Type B pancreatic cell (in vitro differentiated cells): ENCODE measurements around the gene IFNA13. TPM values are rescaled to one million over a fixed set of nuclear protein-coding genes. Genes with fewer than 3 reads are reported as not detected.
"Not testable (repeated sequence)": the region's sequence is repeated elsewhere in the genome, so short reads cannot be mapped to it uniquely, and the experiment has no call there.

Experiments
- DNase-seq: peaks from one replicate; pipeline ENCODE4 v3.0.0; 2021; ENCODE audit warnings: mixed read lengths; ENCODE audit not compliant: unreplicated experiment; ENCODE audit errors: extremely low spot score
- H3K27ac Mint-ChIP-seq: 2 replicates; pipeline ENCODE4 v1.8.0; 2021; ENCODE audit warnings: mild to moderate bottlenecking, mixed read lengths
- H3K27me3 Mint-ChIP-seq: 2 replicates; pipeline ENCODE4 v1.8.0; 2021; ENCODE audit warnings: mixed read lengths
- H3K36me3 Mint-ChIP-seq: 2 replicates; pipeline ENCODE4 v1.8.0; 2021; ENCODE audit warnings: mixed read lengths
- H3K4me1 Mint-ChIP-seq: one replicate; pipeline ENCODE4 v1.8.0; 2021; ENCODE audit warnings: mixed read lengths; ENCODE audit not compliant: unreplicated experiment
- H3K4me3 Mint-ChIP-seq: 2 replicates; pipeline ENCODE4 v1.8.0; 2021; ENCODE audit warnings: mild to moderate bottlenecking, mixed read lengths
- H3K9me3 Mint-ChIP-seq: 2 replicates; pipeline ENCODE4 v1.8.0; 2021; ENCODE audit warnings: mixed read lengths
- total RNA-seq: library from RNA; stranded (reverse); gene quantifications from 2 replicates; pipeline ENCODE4 v1.2.1, GENCODE V29; 2021; ENCODE audit warnings: low replicate concordance
- TF ChIP-seq, protein P1 (sequence below): fragments of 200-600 bp; sonication (generic); conservative IDR thresholded peaks from 2 replicates; pipeline ENCODE4 v1.5.0; 2021; ENCODE audit warnings: antibody characterized with exemption, mild to moderate bottlenecking

Gene IFNA13
- total RNA-seq, 1 donor from 2014 or later = not detected

GRCh38 chr9:21381448-21382339, 13.8 kb upstream of the IFNA13 start:
- Mint-ChIP-seq H3K27me3 (no peaks in the 10 kb centered on the region), H3K27ac (no peak overlapping the region), H3K4me1 (no peaks in the 10 kb centered on the region), H3K4me3 (peak overlapping the region; percentile 15), H3K36me3 (no peaks in the 10 kb centered on the region), H3K9me3 (no peaks in the 10 kb centered on the region)
- no peak for DNase-seq
- TF ChIP-seq, protein P1, sequence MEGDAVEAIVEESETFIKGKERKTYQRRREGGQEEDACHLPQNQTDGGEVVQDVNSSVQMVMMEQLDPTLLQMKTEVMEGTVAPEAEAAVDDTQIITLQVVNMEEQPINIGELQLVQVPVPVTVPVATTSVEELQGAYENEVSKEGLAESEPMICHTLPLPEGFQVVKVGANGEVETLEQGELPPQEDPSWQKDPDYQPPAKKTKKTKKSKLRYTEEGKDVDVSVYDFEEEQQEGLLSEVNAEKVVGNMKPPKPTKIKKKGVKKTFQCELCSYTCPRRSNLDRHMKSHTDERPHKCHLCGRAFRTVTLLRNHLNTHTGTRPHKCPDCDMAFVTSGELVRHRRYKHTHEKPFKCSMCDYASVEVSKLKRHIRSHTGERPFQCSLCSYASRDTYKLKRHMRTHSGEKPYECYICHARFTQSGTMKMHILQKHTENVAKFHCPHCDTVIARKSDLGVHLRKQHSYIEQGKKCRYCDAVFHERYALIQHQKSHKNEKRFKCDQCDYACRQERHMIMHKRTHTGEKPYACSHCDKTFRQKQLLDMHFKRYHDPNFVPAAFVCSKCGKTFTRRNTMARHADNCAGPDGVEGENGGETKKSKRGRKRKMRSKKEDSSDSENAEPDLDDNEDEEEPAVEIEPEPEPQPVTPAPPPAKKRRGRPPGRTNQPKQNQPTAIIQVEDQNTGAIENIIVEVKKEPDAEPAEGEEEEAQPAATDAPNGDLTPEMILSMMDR = no peak

DNA sequence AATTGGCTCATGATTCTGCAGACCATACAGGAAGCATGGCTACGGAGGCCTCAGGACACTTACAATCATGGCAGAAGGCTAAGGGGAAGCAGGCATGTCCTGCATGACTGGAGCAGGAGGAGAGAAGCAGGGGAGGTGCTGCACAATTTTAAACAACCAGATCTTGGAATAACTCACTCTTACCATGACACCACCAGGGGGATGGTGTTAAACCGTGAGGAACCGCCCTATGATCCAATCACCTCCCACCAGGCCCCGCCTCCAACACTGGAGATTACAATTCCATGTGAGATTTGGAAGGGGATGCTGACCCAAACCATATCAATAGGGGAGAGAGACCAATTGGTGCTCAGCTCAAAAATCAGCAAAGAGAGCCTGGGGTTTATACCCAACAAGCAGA, 3.6 kb upstream of the IFNA13 start:
- DNase-seq, H3K27ac Mint-ChIP-seq, H3K36me3 Mint-ChIP-seq, H3K4me1 Mint-ChIP-seq, H3K27me3 Mint-ChIP-seq, H3K9me3 Mint-ChIP-seq, H3K4me3 Mint-ChIP-seq: not testable (repeated sequence)

GRCh38 chr9:21367169-21367568, 688 bp downstream of the IFNA13 start:
- H3K4me1 Mint-ChIP-seq, H3K27me3 Mint-ChIP-seq, H3K4me3 Mint-ChIP-seq, DNase-seq, H3K9me3 Mint-ChIP-seq, H3K36me3 Mint-ChIP-seq, H3K27ac Mint-ChIP-seq: not testable (repeated sequence)

GRCh38 chr9:21362287-21362686, 5.6 kb downstream of the IFNA13 start:
- no peak overlapping the region for H3K4me3 Mint-ChIP-seq

GRCh38 chr9:21357479-21358460, 10.1 kb downstream of the IFNA13 start:
- H3K27ac Mint-ChIP-seq = no peak overlapping the region
- H3K27me3 Mint-ChIP-seq = no peaks in the 10 kb centered on the region
- DNase-seq = no peak
- H3K4me1 Mint-ChIP-seq = peaks cover 7% of the 10 kb centered on the region
- H3K36me3 Mint-ChIP-seq = no peaks in the 10 kb centered on the region
- TF ChIP-seq, protein P1 = no peak
- H3K4me3 Mint-ChIP-seq = no peak overlapping the region
- peaks cover 4% of the 10 kb centered on the region for H3K9me3 Mint-ChIP-seq

More at GRCh38 chr9:21362287-21362686, 5.6 kb downstream of the IFNA13 start:
- Mint-ChIP-seq H3K27me3 (no peaks in the 10 kb centered on the region), H3K4me1 (peaks cover 3% of the 10 kb centered on the region), H3K9me3 (no peaks in the 10 kb centered on the region), H3K27ac (no peak overlapping the region), H3K36me3 (no peaks in the 10 kb centered on the region)
- no peak for DNase-seq
- TF ChIP-seq, protein P1 = no peak

- Mint-ChIP-seq H3K36me3 (no peaks in the 10 kb centered on the region), H3K4me1 (no peaks in the 10 kb centered on the region), H3K9me3 (peaks cover 4% of the 10 kb centered on the region), H3K4me3 (no peak within 1 kb of the TSS), H3K27me3 (no peaks in the 10 kb centered on the region), H3K27ac (no peak within 1 kb of the TSS)
- no peak for DNase-seq
- TF ChIP-seq, protein P1 = no peak
Measured at GRCh38 chr9:21350787-21351186, 17.1 kb downstream of the IFNA13 start, which contains the start of gene IFNA6. IFNA6 (minus strand) TSS chr9:21350887; CDS start chr9:21350887, 0 bp downstream.
